ENCODE measurements around the gene DOCK10. TPM values are rescaled to one million over a fixed set of nuclear protein-coding genes. Genes with fewer than 3 reads are reported as not detected.

Gene DOCK10
- total and polyA plus RNA-seq, 9 of the 15 experiments (the other 6 are each of a cell fraction or from before 2014, with no cell fraction given), result 0.01 to 0.87 (median 0.18) TPM

DNA sequence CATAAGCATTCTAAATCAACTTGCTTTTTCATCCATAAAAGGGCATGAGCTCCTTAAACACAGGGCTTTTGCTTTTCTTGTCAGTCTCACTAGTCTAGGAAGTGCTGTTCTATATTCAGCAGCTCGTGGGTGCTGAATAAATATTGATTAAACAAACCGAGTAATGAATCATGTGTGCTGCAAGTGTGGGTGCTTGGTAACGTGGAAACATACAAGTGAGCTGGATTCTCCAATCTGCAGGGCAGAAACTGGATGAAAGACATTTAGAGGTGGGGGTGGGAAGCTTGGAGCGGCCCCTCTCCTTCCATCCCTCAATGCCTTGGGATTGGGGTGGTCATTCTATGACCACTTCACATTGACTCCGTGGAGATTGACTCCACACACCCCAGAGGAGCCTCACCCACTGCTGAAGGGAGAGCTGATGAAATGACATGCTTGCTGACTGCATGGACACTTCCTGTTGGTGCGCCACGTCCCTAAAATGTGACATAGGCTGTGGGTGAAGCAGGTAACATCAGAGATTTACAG lies 114.6 kb downstream of the DOCK10 start:
- H3K9me3 ChIP-seq (replicated peaks; ENCODE audit: control insufficient read depth, insufficient read depth, low read depth, low read length), result no peaks in the 10 kb centered on the region
- no peak for FAIRE-seq
- no peak for ATAC-seq
- WGBS (ENCODE audit: insufficient coverage, low coverage, missing lambda C conversion rate), result 0% methylated on average over 5 of the region's 7 CpGs
- no peak overlapping the region for H3K4me3 ChIP-seq
- no peaks in the 10 kb centered on the region for H3K9me1 ChIP-seq (ENCODE audit: control insufficient read depth, insufficient read depth, low read length)
- no peak for TF ChIP-seq ZBTB1 (CRISPR knock-in tag; IDR thresholded peaks at IDR 0.05; ENCODE audit: borderline replicate concordance, low read depth)
- TF ChIP-seq EHMT2 (IDR thresholded peaks at IDR 0.05), result no peak
- TF ChIP-seq, protein P1, sequence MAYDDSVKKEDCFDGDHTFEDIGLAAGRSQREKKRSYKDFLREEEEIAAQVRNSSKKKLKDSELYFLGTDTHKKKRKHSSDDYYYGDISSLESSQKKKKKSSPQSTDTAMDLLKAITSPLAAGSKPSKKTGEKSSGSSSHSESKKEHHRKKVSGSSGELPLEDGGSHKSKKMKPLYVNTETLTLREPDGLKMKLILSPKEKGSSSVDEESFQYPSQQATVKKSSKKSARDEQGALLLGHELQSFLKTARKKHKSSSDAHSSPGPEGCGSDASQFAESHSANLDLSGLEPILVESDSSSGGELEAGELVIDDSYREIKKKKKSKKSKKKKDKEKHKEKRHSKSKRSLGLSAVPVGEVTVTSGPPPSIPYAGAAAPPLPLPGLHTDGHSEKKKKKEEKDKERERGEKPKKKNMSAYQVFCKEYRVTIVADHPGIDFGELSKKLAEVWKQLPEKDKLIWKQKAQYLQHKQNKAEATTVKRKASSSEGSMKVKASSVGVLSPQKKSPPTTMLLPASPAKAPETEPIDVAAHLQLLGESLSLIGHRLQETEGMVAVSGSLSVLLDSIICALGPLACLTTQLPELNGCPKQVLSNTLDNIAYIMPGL (CRISPR knock-in tag; IDR thresholded peaks at IDR 0.05), result no peak
- TF ChIP-seq CCAR2 (IDR thresholded peaks at IDR 0.05; ENCODE audit: low read depth, low read length), result no peak
- TF ChIP-seq, protein P2, sequence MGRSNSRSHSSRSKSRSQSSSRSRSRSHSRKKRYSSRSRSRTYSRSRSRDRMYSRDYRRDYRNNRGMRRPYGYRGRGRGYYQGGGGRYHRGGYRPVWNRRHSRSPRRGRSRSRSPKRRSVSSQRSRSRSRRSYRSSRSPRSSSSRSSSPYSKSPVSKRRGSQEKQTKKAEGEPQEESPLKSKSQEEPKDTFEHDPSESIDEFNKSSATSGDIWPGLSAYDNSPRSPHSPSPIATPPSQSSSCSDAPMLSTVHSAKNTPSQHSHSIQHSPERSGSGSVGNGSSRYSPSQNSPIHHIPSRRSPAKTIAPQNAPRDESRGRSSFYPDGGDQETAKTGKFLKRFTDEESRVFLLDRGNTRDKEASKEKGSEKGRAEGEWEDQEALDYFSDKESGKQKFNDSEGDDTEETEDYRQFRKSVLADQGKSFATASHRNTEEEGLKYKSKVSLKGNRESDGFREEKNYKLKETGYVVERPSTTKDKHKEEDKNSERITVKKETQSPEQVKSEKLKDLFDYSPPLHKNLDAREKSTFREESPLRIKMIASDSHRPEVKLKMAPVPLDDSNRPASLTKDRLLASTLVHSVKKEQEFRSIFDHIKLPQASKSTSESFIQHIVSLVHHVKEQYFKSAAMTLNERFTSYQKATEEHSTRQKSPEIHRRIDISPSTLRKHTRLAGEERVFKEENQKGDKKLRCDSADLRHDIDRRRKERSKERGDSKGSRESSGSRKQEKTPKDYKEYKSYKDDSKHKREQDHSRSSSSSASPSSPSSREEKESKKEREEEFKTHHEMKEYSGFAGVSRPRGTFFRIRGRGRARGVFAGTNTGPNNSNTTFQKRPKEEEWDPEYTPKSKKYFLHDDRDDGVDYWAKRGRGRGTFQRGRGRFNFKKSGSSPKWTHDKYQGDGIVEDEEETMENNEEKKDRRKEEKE (IDR thresholded peaks at IDR 0.05; ENCODE audit: borderline replicate concordance in 1 of 2, control insufficient read depth in 1 of 2, low read depth in 2 of 2, low read length in 1 of 2), result no peak
- TF ChIP-seq, protein P3, sequence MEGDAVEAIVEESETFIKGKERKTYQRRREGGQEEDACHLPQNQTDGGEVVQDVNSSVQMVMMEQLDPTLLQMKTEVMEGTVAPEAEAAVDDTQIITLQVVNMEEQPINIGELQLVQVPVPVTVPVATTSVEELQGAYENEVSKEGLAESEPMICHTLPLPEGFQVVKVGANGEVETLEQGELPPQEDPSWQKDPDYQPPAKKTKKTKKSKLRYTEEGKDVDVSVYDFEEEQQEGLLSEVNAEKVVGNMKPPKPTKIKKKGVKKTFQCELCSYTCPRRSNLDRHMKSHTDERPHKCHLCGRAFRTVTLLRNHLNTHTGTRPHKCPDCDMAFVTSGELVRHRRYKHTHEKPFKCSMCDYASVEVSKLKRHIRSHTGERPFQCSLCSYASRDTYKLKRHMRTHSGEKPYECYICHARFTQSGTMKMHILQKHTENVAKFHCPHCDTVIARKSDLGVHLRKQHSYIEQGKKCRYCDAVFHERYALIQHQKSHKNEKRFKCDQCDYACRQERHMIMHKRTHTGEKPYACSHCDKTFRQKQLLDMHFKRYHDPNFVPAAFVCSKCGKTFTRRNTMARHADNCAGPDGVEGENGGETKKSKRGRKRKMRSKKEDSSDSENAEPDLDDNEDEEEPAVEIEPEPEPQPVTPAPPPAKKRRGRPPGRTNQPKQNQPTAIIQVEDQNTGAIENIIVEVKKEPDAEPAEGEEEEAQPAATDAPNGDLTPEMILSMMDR (IDR thresholded peaks at IDR 0.05 in 2 of 3, conservative IDR thresholded peaks at IDR 0.05 in 1 of 3; ENCODE audit: insufficient read depth in 2 of 3, low read depth in 1 of 3, low read length in 3 of 3), result no peak
- TF ChIP-seq, protein P4, sequence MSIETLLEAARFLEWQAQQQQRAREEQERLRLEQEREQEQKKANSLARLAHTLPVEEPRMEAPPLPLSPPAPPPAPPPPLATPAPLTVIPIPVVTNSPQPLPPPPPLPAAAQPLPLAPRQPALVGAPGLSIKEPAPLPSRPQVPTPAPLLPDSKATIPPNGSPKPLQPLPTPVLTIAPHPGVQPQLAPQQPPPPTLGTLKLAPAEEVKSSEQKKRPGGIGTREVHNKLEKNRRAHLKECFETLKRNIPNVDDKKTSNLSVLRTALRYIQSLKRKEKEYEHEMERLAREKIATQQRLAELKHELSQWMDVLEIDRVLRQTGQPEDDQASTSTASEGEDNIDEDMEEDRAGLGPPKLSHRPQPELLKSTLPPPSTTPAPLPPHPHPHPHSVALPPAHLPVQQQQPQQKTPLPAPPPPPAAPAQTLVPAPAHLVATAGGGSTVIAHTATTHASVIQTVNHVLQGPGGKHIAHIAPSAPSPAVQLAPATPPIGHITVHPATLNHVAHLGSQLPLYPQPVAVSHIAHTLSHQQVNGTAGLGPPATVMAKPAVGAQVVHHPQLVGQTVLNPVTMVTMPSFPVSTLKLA (conservative IDR thresholded peaks at IDR 0.05), result no peak
- TF ChIP-seq MCM3 (IDR thresholded peaks at IDR 0.05), result no peak
- TF ChIP-seq NFE2L1 (tag; IDR thresholded peaks at IDR 0.05; ENCODE audit: borderline replicate concordance, low read depth), result no peak
- no peak for TF ChIP-seq GTF2F1 (IDR thresholded peaks at IDR 0.05; ENCODE audit: low read depth, low read length)
- no peak for TF ChIP-seq PCBP1 (IDR thresholded peaks at IDR 0.05; ENCODE audit: low read depth, low read length, poor library complexity, severe bottlenecking)
- TF ChIP-seq HLTF (IDR thresholded peaks at IDR 0.05), result no peak
- TF ChIP-seq PHF21A (IDR thresholded peaks at IDR 0.05; ENCODE audit: borderline replicate concordance, low read depth), result no peak
- TF ChIP-seq TAF15 (IDR thresholded peaks at IDR 0.05; ENCODE audit: low read depth, low read length), result no peak
- no peak for TF ChIP-seq ZNF695 (CRISPR knock-in tag; IDR thresholded peaks at IDR 0.05)
- no peaks in the 10 kb centered on the region for H3K79me2 ChIP-seq (ENCODE audit: control insufficient read depth, insufficient read depth, low read length)
- in situ Hi-C loops (cut with MboI) (no loop called here), intact Hi-C loops (cut with micrococcal nuclease) (no loop called here)
- H3K27ac ChIP-seq (ENCODE audit: extremely low read depth, low read depth, low read length), result no peak overlapping the region
- no peak for DNase-seq (ENCODE audit: extremely low read depth in 1 of 4, low spot score in 3 of 4)
- no peaks in the 10 kb centered on the region for H3K4me1 ChIP-seq (replicated peaks in 1 of 2; ENCODE audit: control insufficient read depth in 2 of 2, insufficient read depth in 2 of 2, low read length in 2 of 2)
- no peaks in the 10 kb centered on the region for H3K27me3 ChIP-seq (ENCODE audit: control insufficient read depth in 2 of 2, insufficient read depth in 2 of 2, low read length in 2 of 2)
- CTCF ChIA-PET (ENCODE audit: low intra/inter-chr PET ratio), result no interaction called here
- POLR2A ChIA-PET, result no interaction called here
- H3K36me3 ChIP-seq (ENCODE audit: control insufficient read depth, insufficient read depth, low read length), result no peaks in the 10 kb centered on the region
- H2AFZ ChIP-seq (ENCODE audit: low read depth, low read length), result no peak overlapping the region
- BruUV-seq (replicated peaks), result no TSS peak
- H4K20me1 ChIP-seq (replicated peaks; ENCODE audit: control insufficient read depth, insufficient read depth, low read length), result no peaks in the 10 kb centered on the region
- no peak overlapping the region for H3K4me2 ChIP-seq (ENCODE audit: insufficient read depth, low read length)
- no peak overlapping the region for H3K9ac ChIP-seq (ENCODE audit: insufficient read depth in 1 of 2, low read depth in 2 of 2, low read length in 2 of 2)

Measured in K562 (cell line).